ENCODE data around the gene PLXNB1.
"Not testable (repeated sequence)": the region's sequence is repeated elsewhere in the genome, so short reads cannot be mapped to it uniquely, and the experiment has no call there.

Gene PLXNB1

DNA sequence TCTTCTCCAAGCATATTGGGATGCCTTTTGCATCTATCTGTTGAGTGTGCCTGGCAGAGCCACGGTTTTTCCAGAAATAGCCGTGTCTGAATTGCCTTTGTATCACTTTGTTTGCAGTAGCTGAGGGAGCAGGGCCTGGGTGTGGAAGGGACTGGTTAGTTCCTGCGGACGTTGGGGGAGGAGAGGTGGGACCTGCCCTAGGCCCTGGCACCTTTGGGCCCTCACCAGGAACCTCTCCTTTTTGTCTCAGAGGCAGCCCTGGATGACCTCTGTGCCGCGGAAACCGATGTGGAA is 35.3 kb upstream of the PLXNB1 start:
- no peak for DNase-seq

DNA sequence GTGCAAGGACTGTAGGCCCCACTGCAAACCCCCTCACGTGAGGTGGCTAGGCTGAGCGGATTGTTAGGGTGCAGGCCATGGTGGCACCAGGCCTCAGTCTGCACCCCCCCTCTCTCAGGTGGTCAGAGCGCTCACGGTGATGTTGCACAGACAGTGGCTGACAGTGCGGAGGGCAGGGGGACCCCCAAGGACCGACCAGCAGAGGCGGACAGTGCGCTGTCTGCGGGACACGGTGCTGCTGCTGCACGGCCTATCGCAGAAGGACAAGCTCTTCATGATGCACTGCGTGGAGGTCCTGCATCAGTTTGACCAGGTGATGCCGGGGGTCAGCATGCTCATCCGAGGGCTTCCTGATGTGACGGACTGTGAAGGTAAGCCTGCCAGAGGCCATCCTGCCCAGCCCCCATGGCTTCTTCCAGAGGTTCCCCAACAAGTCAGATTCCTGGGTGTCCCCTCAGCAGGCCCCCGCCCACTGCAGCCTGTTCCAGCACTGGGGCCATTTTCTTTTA is 34.9 kb upstream of the PLXNB1 start:
- DNase-seq, result no peak

DNA sequence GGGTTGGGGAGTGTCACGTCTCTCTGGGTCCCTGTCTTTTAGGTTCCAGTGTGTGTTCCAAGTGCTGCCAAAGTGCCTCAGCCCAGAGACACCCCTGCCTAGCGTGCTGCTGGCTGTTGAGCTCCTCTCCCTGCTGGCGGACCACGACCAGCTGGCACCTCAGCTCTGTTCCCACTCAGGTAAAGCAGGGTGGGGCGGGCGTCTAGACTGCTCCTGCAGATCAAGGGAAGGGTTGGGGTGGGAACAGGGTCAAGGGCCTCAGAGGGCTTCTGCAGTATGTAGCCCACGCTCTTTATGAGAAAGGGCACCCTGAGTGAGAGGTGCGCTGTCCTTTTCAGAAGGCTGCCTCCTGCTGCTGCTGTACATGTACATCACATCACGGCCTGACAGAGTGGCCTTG is 33.8 kb upstream of the PLXNB1 start:
- no peak for DNase-seq

DNA sequence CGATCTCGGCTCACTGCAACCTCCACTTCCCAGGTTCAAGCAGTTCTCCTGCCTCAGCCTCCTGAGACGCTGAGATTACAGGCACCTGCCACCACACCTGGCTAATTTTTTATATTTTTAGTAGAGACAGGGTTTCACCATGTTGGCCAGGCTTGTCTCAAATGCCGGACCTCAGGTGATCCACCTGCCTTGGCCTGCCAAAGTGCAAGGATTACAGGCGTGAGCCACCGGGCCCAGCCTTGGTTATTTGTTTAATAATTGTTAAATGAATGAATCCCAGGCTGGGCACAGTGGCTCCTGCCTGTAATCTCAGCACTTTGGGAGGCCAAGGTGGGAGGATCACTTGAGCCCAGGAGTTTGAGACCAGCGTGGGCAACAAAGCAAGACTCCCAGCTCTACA is 31.9 kb upstream of the PLXNB1 start:
- DNase-seq, result not testable (repeated sequence)

DNA sequence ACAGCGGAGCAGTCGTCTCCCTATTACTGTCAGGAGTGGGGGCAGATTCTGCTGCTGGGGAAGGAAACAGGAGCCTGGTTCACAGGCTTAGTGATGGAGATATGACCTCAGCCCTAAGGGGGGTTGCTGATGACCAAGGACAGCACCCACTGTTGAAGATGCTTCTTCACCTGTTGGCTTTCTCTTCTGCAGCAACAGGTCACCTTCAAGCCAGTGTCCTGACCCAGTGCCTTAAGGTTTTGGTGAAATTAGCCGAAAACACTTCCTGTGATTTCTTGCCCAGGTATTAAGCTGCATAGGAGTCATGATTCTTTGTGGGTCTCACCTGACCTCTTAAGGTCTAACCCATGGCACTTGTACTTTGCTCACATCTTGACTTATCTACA is 30.6 kb upstream of the PLXNB1 start:
- DNase-seq, result no peak

DNA sequence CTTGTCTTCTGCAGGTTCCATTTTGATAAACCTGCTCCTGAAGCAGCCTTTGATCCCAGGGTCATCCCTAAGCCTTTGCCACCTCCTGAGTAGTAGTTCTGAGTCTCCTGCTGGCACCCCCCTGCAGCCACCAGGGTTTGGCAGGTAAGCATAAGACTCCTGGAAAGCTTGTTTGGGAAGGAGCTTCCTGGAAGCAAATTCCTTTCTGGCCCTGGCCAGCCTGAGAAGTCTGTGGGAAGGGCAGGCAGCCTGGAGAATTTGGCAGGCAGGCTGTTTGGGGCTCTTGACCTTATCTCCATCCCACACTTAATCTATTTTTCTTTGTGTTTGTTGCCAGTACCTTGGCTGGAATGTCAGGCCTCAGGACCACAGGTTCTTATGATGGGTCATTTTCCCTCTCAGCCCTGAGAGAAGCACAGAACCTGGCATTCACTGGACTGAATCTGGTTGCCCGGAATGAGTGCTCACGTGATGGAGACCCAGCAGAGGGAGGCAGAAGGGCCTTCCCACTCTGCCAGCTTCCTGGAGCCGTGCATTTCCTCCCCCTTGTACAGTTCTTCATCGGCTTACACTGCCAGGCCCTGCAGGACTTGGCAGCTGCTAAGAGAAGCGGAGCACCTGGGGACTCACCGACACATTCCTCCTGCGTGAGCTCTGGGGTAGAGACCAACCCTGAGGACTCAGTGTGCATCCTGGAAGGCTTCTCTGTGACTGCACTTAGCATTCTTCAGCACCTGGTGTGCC is 30.1 kb upstream of the PLXNB1 start:
- DNase-seq, result no peak

DNA sequence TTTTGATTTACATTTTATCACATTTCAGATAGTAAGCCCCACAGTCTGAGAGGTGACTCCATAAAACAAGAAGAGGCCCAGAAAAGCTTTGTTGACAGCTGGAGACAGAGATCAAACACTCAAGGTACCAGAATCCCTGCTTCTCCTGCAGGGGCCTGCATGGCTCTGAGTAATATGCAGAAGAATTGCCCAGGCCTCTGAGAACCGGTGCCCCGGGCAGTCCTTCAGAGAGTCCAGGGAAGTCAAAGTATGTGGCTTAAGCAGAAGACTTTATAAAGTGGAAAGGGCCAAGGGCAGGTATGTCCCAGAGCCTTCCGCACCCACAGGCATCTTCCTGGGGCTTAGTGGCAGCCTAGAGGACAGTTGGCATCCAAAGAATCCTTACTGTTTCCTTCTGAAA is 29.4 kb upstream of the PLXNB1 start:
- DNase-seq, result no peak

DNA sequence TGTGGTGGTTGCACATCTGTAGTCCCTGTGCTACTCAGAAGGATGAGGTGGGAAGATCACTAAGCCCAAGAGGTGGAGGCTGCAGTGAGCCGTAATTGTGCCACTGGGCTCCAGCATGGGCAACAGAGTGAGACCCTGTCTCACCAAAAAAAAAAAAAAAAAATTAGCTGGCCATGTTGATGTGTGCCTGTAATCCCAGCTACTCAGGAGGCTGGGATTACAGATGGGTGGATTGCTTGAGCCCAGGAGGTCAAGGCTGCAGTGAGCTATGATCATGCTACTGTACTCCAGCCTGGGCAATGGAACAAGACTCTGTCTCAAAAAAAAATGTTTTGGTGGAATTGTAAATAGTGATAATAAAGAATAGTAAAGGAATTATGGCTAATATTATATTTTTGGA is 26.6 kb upstream of the PLXNB1 start:
- DNase-seq, result peak; percentile 15

DNA sequence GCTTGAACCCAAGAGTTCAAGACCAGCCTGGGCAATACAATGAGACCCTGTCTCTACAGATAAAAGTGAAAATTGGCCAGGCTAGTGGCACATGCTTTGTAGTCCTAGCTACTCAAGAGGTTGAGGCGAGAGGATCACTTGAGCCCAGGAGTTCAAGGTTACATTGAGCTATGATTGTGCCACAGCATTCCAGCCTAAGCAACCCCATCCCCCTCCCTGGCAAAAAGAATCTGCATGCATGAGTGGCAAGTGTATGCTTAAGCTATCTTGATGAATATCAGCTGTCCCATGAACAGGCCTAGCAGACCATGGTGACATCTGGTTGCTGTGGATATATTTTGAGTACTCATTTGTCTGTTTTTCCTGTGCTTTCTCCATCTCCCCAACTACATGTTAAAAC is 21.4 kb upstream of the PLXNB1 start:
- DNase-seq, result no peak

DNA sequence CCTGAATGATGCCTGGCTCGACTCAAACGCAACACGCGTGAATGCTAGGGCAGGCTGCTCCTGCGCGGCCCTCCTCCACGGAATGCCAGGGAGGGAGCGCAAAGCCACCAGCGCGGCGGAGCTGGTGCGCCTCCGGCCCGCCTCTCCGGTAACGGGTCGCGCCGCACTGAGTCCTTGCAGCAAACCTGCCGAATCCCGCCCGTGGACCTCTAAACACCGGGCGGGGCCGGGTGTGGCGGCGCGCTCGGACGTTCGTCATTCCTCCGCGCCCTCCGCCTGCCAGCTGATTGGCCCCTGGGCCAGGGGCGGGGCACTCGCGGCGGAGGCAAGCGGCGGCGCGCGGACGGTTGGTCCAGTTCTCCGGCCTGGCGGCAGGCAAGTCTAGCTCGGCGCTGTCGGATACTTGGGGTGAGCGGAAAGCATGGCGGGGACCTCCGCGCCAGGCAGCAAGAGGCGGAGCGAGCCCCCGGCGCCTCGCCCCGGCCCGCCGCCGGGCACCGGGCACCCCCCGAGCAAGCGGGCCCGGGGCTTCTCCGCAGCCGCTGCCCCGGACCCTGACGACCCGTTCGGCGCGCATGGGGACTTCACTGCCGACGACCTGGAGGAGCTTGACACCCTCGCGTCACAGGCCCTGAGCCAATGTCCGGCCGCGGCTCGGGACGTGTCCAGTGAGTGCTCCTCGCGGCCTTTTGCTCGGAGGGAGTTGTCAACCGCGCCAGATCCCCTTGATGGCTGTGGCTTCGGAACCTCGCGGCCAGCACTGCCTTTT is 16.7 kb upstream of the PLXNB1 start, which contains the start of gene ATRIP:
TSS of gene ATRIP (plus strand) at position 313 of the 769 bp plus-strand sequence. CDS start at position 422, 109 bp downstream.
- DNase-seq, result peak; percentile 86

DNA sequence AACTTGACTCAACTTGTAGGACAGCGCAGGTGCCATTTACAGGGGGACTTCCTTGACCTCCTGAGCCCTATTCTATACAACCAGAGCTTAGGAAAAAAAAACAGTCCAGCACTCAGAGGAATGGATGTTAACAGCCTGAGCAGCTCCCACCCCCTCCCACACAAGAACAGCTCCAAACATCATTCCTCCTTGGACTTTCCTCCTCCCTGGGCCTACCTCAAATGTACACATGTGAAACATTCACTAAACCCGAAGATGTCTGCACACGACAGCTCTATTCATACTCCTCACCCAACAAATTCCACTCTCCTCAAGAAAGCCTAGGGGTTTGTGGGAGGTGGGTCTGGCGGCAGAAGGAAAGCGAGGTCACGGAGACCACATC is 16.1 kb upstream of the PLXNB1 start:
- peak; percentile 27 for DNase-seq

DNA sequence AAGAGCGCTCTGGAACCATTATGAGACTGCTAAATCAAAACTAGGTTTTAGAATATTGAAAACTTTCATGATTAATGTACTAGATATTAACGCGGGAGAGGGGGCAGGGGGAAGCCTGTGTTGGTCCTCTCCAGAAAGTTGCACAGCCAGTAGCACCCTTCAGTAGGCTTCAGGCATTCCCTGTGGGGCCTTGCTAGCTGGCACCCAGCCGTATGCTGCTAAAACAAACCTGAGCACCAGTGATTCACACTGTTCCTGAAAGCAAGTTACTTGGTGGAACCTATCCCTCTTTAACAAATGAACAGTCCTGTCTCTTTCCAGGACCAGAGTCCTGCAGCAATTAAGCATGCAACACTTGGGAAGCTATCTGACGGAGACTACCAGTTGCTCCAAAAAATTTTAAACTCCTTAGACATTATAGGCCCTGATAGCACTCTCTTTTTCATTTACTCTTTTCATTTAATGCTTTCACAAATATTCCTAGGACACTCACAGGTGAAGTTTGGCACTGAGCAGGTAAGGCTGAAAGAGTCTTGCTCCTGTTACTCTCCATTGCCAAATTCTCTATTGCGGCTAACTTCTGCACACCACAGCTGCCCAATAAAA is 15.5 kb upstream of the PLXNB1 start:
- DNase-seq, result no peak

DNA sequence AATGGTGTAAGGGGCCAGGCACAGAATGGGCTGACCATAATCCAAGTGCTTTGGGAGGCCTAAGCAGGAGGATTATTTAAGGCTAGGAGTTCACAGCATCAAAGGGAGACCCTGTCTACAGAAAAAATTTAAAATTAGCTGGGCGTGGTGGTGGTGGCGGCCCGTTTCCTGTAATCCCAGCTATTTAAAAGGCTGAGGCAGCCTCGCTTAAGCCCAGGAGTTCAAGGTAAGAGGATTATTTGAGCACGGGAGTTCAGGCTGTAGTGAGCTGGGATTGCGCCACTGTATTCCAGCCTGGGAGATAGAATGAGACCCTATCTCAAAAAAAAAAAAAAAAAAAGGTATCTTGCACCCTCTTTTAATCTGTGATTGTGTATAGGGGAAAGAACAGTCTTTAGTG is 12.1 kb upstream of the PLXNB1 start:
- DNase-seq, result no peak

DNA sequence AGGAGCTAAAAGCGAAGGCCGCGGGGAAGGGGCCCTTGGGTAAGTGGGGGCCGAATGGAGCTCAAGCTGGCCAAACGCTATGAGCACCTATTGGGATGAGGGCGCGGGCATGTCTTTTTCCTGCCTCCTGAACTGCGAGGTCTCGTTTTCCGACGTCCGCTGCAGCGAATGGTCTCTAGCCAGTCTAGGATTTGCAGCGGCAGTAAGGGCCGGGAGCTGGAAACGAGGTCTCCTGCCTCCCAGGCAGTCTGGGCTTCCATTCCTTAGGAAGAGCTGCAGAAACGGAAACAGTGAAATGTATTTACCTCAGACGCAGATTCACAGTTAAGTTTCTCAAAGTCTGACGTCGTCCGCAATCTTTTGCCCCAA is 10.7 kb upstream of the PLXNB1 start:
- peak; percentile 15 for DNase-seq

DNA sequence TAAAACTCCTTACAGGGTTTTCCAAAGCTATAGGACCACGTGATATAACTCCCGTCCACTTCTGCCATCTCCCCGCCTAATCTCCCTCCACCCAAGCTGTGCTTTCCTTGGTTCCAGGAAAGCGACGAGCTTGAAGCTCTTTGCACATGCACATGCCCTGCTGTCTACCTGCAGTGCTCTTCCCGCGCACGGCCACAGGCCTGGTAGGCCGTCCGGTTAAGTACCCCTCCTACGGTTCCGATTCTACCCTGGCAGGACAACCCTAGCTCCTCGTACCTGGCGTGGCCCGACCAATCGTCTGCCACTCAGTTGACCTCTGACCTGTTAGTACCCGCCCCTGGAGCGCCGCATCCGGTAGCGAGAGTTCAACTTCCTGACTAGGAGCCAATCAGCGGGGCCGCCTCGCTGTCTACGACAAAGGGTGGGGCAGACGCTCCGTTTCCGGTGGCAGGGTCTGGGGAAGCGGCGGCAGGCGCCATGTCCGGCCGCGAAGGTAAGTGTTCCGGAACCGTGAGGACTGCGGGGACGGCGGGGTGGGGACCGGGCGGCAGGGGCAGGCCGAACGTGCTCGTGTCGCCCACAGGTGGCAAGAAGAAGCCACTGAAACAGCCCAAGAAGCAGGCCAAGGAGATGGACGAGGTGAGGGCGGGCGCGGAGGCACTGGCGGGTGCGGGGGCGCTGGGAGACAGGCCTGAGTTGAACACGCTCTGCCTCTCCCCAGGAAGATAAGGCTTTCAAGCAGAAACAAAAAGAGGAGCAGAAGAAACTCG is 10.1 kb upstream of the PLXNB1 start, which contains the start of the genes CCDC51 and TMA7:
TSS of gene CCDC51 (minus strand) at position 300 of the 770 bp plus-strand sequence. CDS start 4,991 bp downstream, outside the sequence.
TSS of gene TMA7 (plus strand) at position 438 of the 770 bp plus-strand sequence. CDS start at position 478, 40 bp downstream.
- DNase-seq, result peak; percentile 95

DNA sequence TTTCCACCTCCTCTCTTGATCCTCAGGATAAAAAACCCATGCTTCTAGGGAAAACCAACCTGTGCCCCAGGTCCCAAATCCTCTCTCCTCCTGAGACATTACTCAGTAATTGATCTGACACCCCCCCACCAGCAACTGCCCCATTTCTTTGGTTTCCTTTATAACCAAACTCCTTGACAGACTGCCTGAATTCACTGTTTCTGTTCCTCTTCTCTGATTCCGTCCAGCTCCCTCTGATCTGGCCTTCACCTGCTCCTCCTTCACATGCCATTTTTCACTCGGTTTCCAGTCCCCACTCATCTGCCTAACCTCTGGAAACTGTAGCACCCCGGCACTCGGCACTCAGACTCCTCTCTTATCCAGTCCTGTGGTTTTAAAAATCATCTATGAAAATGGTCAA is 7.9 kb upstream of the PLXNB1 start:
- DNase-seq, result no peak

DNA sequence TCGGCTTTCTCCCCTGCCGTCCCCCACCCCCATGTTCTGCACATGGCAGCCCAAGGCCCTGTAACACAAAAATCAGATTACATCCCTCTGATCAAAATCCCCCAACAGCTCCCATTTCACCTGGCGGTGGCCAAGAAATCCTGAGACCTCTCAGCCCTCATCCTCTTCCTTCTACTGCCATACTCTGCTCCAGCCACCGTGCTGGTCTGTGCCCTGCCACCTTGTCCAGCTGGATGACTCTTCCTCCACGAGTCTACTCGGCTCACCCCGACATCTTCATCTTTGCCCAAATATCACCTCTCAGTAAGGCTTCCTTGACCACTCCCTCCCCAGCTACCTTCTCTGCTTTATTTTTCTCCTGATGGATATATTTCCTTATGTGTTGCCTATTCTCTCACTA is 7.0 kb upstream of the PLXNB1 start:
- no peak for DNase-seq

DNA sequence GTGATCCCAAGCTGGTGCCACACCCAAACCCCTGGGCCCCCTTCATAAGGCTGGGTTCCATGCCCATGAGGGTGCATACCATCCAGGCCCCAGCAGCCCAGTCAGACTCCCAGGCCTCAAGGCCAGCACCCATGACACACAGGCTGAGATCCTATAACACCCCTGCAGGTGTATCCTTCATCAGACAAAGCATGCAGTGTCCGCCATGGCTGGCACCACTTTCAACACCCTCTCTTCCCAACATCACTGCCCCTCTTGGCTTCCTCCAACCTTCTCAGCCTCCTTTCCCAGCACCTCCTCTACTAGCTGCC is 6.5 kb upstream of the PLXNB1 start:
- DNase-seq, result no peak

DNA sequence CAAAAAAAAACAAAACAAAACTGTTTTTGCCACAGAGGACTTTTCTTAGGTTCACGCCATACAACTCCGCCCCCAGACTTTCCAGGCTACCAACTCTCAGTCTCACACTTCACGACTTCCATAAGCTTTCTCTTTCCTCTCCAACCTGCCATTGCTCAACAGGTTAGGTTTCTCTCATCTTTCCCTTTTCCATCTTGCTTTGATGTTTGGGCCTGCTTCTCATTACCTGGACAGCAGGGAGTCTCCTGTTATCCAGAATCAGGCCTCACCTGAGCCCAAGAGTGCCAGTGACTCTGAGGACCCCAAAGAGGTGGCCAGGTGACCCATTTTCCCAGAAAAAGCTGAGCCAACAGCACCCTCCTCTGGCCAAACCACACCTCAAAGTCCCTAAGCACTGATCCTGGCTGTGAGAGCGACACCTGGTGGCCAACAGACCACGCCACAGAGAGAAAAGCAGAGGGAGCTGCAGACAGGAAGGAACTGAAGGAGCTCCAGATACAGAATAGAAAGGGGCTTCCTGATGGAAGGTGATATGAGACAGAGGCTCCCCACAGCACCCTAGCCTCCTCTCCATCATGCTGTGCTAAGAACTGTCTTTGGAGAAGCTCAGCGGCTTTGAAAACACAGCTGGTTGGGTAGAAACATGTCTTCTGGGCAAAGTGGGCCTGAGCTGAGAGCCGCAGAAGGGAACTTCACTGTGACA is 6.0 kb upstream of the PLXNB1 start:
- DNase-seq, result peak; percentile 66

DNA sequence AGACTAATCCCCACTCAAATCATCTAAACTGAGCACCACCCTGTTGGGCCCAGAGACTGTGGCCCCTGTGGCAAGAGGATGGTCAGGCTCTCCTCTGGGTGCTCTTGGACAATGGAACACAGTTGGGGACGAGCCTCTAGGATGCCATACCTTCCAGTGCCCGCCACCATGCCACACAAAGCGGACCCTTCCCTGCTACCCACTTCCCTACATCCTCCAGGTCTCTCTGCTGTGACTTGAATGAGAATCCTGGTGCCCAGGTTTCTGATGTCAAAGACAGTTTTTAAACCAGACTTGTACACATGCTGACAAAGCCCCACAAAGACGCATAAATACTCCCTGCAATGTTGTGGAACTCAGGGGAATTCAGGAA is 5.3 kb upstream of the PLXNB1 start:
- DNase-seq, result no peak

DNA sequence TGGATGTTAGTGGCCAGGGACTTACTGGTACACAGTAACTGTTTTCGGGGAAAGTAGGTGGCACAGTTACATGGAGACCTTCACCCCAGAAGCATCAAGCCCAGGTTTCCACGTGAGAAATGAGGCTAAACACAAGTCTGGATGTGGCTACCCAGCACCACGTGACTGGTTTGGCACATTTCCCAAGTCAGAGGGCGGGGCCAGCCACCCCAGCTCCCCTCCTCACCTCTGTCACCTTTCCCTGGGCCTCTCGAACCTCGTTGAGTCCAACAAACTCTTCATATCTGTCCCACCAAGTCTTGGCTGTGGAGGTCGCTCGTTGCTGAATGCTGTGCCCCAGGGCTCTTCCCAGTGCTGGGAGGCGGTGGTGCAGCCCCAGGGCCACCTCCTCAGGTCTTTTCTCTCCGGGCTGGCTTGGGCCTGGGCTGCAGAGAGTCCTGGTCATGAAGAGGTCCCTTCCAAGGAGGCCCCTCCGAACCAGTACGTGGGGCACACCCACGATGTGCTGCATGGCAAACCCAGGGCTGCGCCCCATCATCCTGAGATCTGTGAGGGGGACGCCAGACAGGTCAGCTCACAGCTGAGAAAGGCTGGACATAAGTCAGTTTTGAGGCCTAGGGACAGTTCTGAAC is 4.8 kb upstream of the PLXNB1 start:
- no peak for DNase-seq

DNA sequence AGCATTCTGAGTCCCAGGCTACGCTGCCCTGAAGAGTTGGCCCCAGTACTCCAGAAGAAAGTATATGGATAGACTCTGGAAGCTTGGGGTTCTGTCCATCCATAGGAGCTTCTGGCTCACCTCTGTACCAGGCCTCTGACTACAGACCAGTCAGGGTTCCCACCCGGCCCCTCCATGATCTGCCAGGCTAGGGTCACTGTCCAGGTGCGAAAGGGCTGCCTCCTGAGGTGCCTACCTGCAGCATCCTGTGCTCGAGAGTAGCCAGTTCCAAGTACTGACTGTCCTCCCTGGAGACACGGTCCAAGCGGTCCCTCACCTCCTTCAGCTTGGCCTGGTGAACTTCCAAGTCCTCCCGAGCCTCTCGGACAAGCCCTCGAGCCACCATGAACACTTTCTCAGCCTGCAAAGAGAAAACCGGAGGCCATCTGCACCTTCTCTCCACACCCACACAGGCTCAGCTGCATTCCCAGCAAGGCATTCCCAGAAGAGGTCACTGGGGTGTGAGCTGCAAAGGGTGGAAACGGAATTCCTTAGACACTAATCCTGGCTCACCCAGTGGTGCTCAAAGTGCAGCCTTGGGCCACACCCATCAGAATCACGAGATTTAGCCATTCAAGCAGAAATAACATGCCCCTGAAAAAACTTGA is 3.7 kb upstream of the PLXNB1 start:
- DNase-seq, result no peak
